H1 (cell line): ENCODE results near the gene FOXG1. TPM values are rescaled to one million over a fixed set of nuclear protein-coding genes. Genes with fewer than 3 reads are reported as not detected.

Source experiments
- CTCF ChIA-PET: fragments of 300-600 bp; sonication (Branson Sonifier 250); formaldehyde crosslinking; loops from one replicate; lab custom pipeline; 2021; ENCODE audit not compliant: partially characterized antibody; lab: Charles Lee
- POLR2A ChIA-PET: fragments of 300-600 bp; sonication (Branson Sonifier 250); formaldehyde crosslinking; loops from one replicate; lab custom pipeline; 2021; ENCODE audit warnings: inconsistent platforms; ENCODE audit not compliant: partially characterized antibody; lab: Charles Lee
- DNase-seq, 2 experiments: peaks; one replicate each; pipeline versions ENCODE4 v3.0.0 to v3.0.0-alpha.2; 2010 to 2022; ENCODE audit warnings: low spot score in 2 of 2, low read depth in 1 of 2, mixed read lengths in 1 of 2
- FAIRE-seq: peaks from 2 replicates; lab custom pipeline; 2011; peaks lifted over from hg19 to GRCh38; lab: Jason Lieb, UNC
- H2AFZ ChIP-seq: 2 replicates; pipeline ENCODE4 v1.8.1; 2012; ENCODE audit warnings: low read length, inconsistent platforms
- H2AK5ac ChIP-seq: 2 replicates; pipeline ENCODE4 v1.6.1; 2013; ENCODE audit warnings: low read depth, low read length
- H2BK120ac ChIP-seq: replicated peaks from 2 replicates; pipeline ENCODE3; 2013; ENCODE audit warnings: low read depth, low read length, inconsistent platforms
- H2BK12ac ChIP-seq: 2 replicates; pipeline ENCODE4 v1.6.1; 2013; ENCODE audit warnings: low read depth, low read length
- H2BK15ac ChIP-seq: 2 replicates; pipeline ENCODE4 v1.6.1; 2013; ENCODE audit warnings: low read length
- H2BK20ac ChIP-seq: 2 replicates; pipeline ENCODE4 v1.6.1; 2013; ENCODE audit warnings: low read length
- H2BK5ac ChIP-seq: 2 replicates; pipeline ENCODE4 v1.6.1; 2013; ENCODE audit warnings: low read depth, low read length
- H3K14ac ChIP-seq: 2 replicates; pipeline ENCODE4 v1.6.1; 2013; ENCODE audit warnings: inconsistent platforms; ENCODE audit not compliant: insufficient read length
- H3K18ac ChIP-seq: 2 replicates; pipeline ENCODE4 v1.6.1; 2013; ENCODE audit warnings: low read length; ENCODE audit errors: extremely low read depth
- H3K23ac ChIP-seq: 2 replicates; pipeline ENCODE4 v1.6.1; 2013; ENCODE audit warnings: inconsistent platforms; ENCODE audit not compliant: insufficient read length
- H3K23me2 ChIP-seq: 2 replicates; pipeline ENCODE4 v1.6.1; 2013; ENCODE audit warnings: low read depth, low read length
- H3K27ac ChIP-seq: 2 replicates; pipeline ENCODE4 v1.6.1; 2011; ENCODE audit warnings: low read depth, low read length, inconsistent platforms
- H3K27me3 ChIP-seq, 4 experiments: replicated peaks in 1 of 4; 1 replicate in 1 of 4; 2 replicates in 3 of 4; pipeline versions ENCODE4 v1.6.1 to v1.8.1; 2011 to 2013; ENCODE audit warnings: low read length in 3 of 4, mild to moderate bottlenecking in 3 of 4, inconsistent platforms in 2 of 4, mixed read lengths in 2 of 4, moderate library complexity in 1 of 4; ENCODE audit not compliant: control insufficient read depth in 3 of 4, insufficient read depth in 3 of 4; ENCODE audit errors: extremely low read depth in 1 of 4
- H3K36me3 ChIP-seq, 4 experiments: 2 replicates each; pipeline versions ENCODE4 v1.6.1 to v1.8.1; 2011 to 2013; ENCODE audit warnings: mild to moderate bottlenecking in 4 of 4, low read length in 3 of 4, moderate library complexity in 2 of 4, control low read depth in 1 of 4, inconsistent platforms in 1 of 4; ENCODE audit not compliant: insufficient read depth in 4 of 4, control insufficient read depth in 2 of 4
- H3K4ac ChIP-seq: replicated peaks from 2 replicates; pipeline ENCODE3; 2013; ENCODE audit warnings: low read length, low read depth, mixed read lengths, inconsistent platforms; ENCODE audit not compliant: insufficient read length
- H3K4me1 ChIP-seq, 4 experiments: replicated peaks in 1 of 4; 1 replicate in 1 of 4; 2 replicates in 3 of 4; pipeline versions ENCODE4 v1.6.1 to v1.8.1; 2011 to 2013; ENCODE audit warnings: low read length in 3 of 4, inconsistent platforms in 2 of 4, mixed read lengths in 1 of 4; ENCODE audit not compliant: insufficient read depth in 4 of 4, control insufficient read depth in 3 of 4
- H3K4me2 ChIP-seq, 2 experiments: 2 replicates each; pipeline versions ENCODE4 v1.6.1 to v1.8.1; 2011 to 2013; ENCODE audit warnings: low read depth in 2 of 2, low read length in 2 of 2, control low read depth in 1 of 2, inconsistent platforms in 1 of 2, mild to moderate bottlenecking in 1 of 2; ENCODE audit not compliant: insufficient read depth in 1 of 2
- H3K4me3 ChIP-seq, 4 experiments: fragments of 200-600, 300-600 bp in 1 of 4; sonication (generic), shearing (Covaris generic), sonication (Bioruptor Twin) in 1 of 4; 2 replicates each; pipeline versions ENCODE4 v1.5.1 to v1.8.1; 2011 to 2016; ENCODE audit warnings: low read length in 4 of 4, low read depth in 3 of 4, control low read depth in 2 of 4, inconsistent platforms in 2 of 4, mild to moderate bottlenecking in 2 of 4, mixed read lengths in 1 of 4, moderate library complexity in 1 of 4; ENCODE audit not compliant: insufficient read depth in 2 of 4; ENCODE audit errors: extremely low read depth in 1 of 4
- H3K56ac ChIP-seq: replicated peaks from 2 replicates; pipeline ENCODE3; 2013; ENCODE audit warnings: low read depth, mild to moderate bottlenecking, mixed read lengths, low read length, inconsistent platforms; ENCODE audit not compliant: insufficient read length
- H3K79me1 ChIP-seq: 2 replicates; pipeline ENCODE4 v1.6.1; 2013; ENCODE audit warnings: low read depth, low read length, control low read depth
- H3K79me2 ChIP-seq, 2 experiments: 2 replicates each; pipeline versions ENCODE4 v1.6.1 to v1.8.1; 2012 to 2013; ENCODE audit warnings: low read length in 2 of 2, mild to moderate bottlenecking in 2 of 2, inconsistent platforms in 1 of 2; ENCODE audit not compliant: insufficient read depth in 2 of 2, control insufficient read depth in 1 of 2
- H3K9ac ChIP-seq, 4 experiments: replicated peaks in 1 of 4; 1 replicate in 1 of 4; 2 replicates in 3 of 4; pipeline versions ENCODE4 v1.6.1 to v1.8.1; 2011 to 2013; ENCODE audit warnings: low read depth in 3 of 4, low read length in 3 of 4, control low read depth in 2 of 4, mild to moderate bottlenecking in 2 of 4, moderate library complexity in 2 of 4, inconsistent platforms in 1 of 4; ENCODE audit errors: extremely low read depth in 1 of 4
- H3K9me3 ChIP-seq, 2 experiments: 2 replicates each; pipeline versions ENCODE4 v1.6.1 to v1.8.1; 2012 to 2013; ENCODE audit warnings: mild to moderate bottlenecking in 2 of 2, moderate library complexity in 2 of 2, control low read depth in 1 of 2, inconsistent platforms in 1 of 2, low read depth in 1 of 2, low read length in 1 of 2, mixed read lengths in 1 of 2; ENCODE audit not compliant: insufficient read depth in 2 of 2
- H4K20me1 ChIP-seq, 2 experiments: replicated peaks in 1 of 2; 2 replicates each; pipeline versions ENCODE3 to v1.8.1; 2011 to 2013; ENCODE audit warnings: inconsistent platforms in 2 of 2, low read length in 2 of 2, mild to moderate bottlenecking in 1 of 2; ENCODE audit not compliant: insufficient read depth in 2 of 2, control insufficient read depth in 1 of 2
- H4K5ac ChIP-seq: 2 replicates; pipeline ENCODE4 v1.6.1; 2013; ENCODE audit warnings: low read length, low read depth, mixed read lengths, inconsistent platforms; ENCODE audit not compliant: insufficient read length
- H4K8ac ChIP-seq: 2 replicates; pipeline ENCODE4 v1.8.0; 2013; ENCODE audit warnings: mild to moderate bottlenecking, moderate library complexity, low read length, inconsistent platforms; ENCODE audit not compliant: insufficient read depth; ENCODE audit errors: extremely low read depth
- H4K91ac ChIP-seq: replicated peaks from 2 replicates; pipeline ENCODE3; 2013; ENCODE audit warnings: low read length, mixed read lengths, inconsistent platforms; ENCODE audit not compliant: insufficient read length
- CBX8 ChIP-seq: fragments of 300-800, 300-1000 bp; sonication (generic); IDR thresholded peaks from 2 replicates; pipeline ENCODE4 v1.7.1; 2016; ENCODE audit warnings: low read depth, low read length, borderline replicate concordance
- CTCF ChIP-seq, 3 experiments: IDR thresholded peaks; 1 replicate in 2 of 3; 2 replicates in 1 of 3; pipeline versions ENCODE4 v1.5.1 to v1.6.1; 2011; ENCODE audit warnings: low read length in 3 of 3, mild to moderate bottlenecking in 3 of 3, inconsistent platforms in 2 of 3, low read depth in 1 of 3, moderate library complexity in 1 of 3; ENCODE audit not compliant: insufficient read depth in 1 of 3; ENCODE audit errors: control extremely low read depth in 1 of 3
- RNF2 ChIP-seq: fragments of 200-900, 300-1000 bp; sonication (generic); IDR thresholded peaks from 2 replicates; pipeline ENCODE4 v1.7.1; 2016; ENCODE audit warnings: borderline replicate concordance, low read depth, mild to moderate bottlenecking, antibody characterized with exemption, low read length; ENCODE audit not compliant: poor library complexity, severe bottlenecking; ENCODE audit errors: missing control alignments
- SP2 ChIP-seq: IDR thresholded peaks from 2 replicates; pipeline ENCODE4 v1.6.1; 2012; ENCODE audit warnings: mild to moderate bottlenecking, low read length, inconsistent platforms
- SP4 ChIP-seq: IDR thresholded peaks from 2 replicates; pipeline ENCODE4 v1.6.1; 2012; ENCODE audit warnings: low read length, inconsistent platforms
- WGBS, 2 experiments: shearing (Covaris generic) in 1 of 2; methylation state at CpG; one replicate each; pipeline versions ENCODE4 v1.1.6 to v1.1.7; 2013 to 2015; ENCODE audit warnings: low lambda C conversion rate in 2 of 2, mixed read lengths in 2 of 2, inconsistent platforms in 1 of 2, low coverage in 1 of 2, missing lambda C conversion rate in 1 of 2; ENCODE audit not compliant: insufficient replicate concordance in 2 of 2, insufficient coverage in 1 of 2, insufficient read length in 1 of 2; ENCODE audit errors: extremely low coverage in 1 of 2, missing lambda C conversion rate in 1 of 2; 5-methylcytosine and 5-hydroxymethylcytosine counted together
- polyA plus RNA-seq, 7 experiments: library from polyadenylated mRNA; depleted of rRNA in 3 of 7; stranded (reverse) in 5 of 7; unstranded in 2 of 7; fragments of >200 nt in 5 of 7; fragments of 200-250 nt in 2 of 7; gene quantifications; 1 replicate in 5 of 7; 2 replicates in 1 of 7; 4 replicates in 1 of 7; pipeline versions ENCODE4 v1.2.1 to v1.2.3, GENCODE V29; 2011 to 2013; ENCODE audit warnings: missing spikeins in 2 of 7, mixed read lengths in 2 of 7
- total RNA-seq: library from RNA; stranded (reverse); fragmentation: NEBNext Ultra II Directional; extraction: Animal tissue kit (Norgen Biotek cat#: 25700); gene quantifications from 2 replicates; pipeline ENCODE4 v1.2.1, GENCODE V29; 2021

The FOXG1 gene
- total and polyA plus RNA-seq, 2 of the 8 experiments (the other 6 are each of a cell fraction or from before 2014, with no cell fraction given): 0.03 to 0.24 TPM

- H3K4me2 ChIP-seq: peak overlapping the region; percentile 25 to 33; a peak in 2 of 4 replicates
- no peak overlapping the region for H4K8ac ChIP-seq
- H3K14ac ChIP-seq: no peak overlapping the region
- H2BK5ac ChIP-seq: no peak overlapping the region
- H2BK12ac ChIP-seq: no peak overlapping the region
- no peak overlapping the region for H2BK15ac ChIP-seq
- no peaks in the 10 kb centered on the region for H3K9me3 ChIP-seq
- H4K20me1 ChIP-seq: peaks cover 0 to 9% of the 10 kb centered on the region in 2 experiments
- FAIRE-seq: no peak
- H4K5ac ChIP-seq: no peak overlapping the region
- ChIA-PET CTCF (interaction anchor here (0.8 to 3.3 kb wide), 17 partner anchors 10 to 1127 kb away, joined by 3 to 45 read pairs (median 4); no protein-coding TSS in a partner anchor), POLR2A (interaction anchor here (1.2 kb wide), 1 partner anchor 14 kb away, joined by 4 read pairs; no protein-coding TSS in a partner anchor)
- H3K27ac ChIP-seq: no peak overlapping the region
- no peak overlapping the region for H3K4ac ChIP-seq
- no peak overlapping the region for H3K23ac ChIP-seq
- TF ChIP-seq RNF2 (peak; percentile 77), CTCF (IDR thresholded peaks at IDR 0.05; ENCODE audit: control extremely low read depth in 1 of 3, insufficient read depth in 1 of 3, low read depth in 1 of 3, low read length in 3 of 3) (peak in 2 of 3 experiments; percentile 0 to 12; a peak in 2 of 4 replicates), SP4 (no peak), CBX8 (peak; percentile 68; the same call in 1 of the 2 replicates), SP2 (no peak)
- WGBS, 2 experiments: 7% methylated on average over 7 of the region's 7 CpGs; no CpG with 5 or more reads in 1 of the 2 experiments
- peaks cover 2 to 12% (median 6%) of the 10 kb centered on the region in 4 experiments; a peak in 5 of 7 replicates for H3K4me1 ChIP-seq
- H3K4me3 ChIP-seq: no peak overlapping the region
- H3K9ac ChIP-seq: no peak overlapping the region
- no peak overlapping the region for H3K56ac ChIP-seq
- H3K18ac ChIP-seq: no peak overlapping the region
- no peaks in the 10 kb centered on the region for H3K79me1 ChIP-seq
- no peak for DNase-seq
- H3K36me3 ChIP-seq: no peaks in the 10 kb centered on the region
- H2BK20ac ChIP-seq: no peak overlapping the region
- no peak overlapping the region for H4K91ac ChIP-seq
- no peak overlapping the region for H2AFZ ChIP-seq
- peaks cover 55 to 100% (median 87%) of the 10 kb centered on the region in 4 experiments for H3K27me3 ChIP-seq
- no peak overlapping the region for H2BK120ac ChIP-seq
- H3K23me2 ChIP-seq: peaks cover 4% of the 10 kb centered on the region
- H3K79me2 ChIP-seq: no peaks in the 10 kb centered on the region
- H2AK5ac ChIP-seq: no peak overlapping the region
Measured at GRCh38 chr14:28773176-28773575, 6.6 kb downstream of the FOXG1 start.
